HG02759 (cell line): ENCODE results near the gene SYT1.
A peak's percentile ranks its signal among the peaks of the same experiment; 100 is the strongest.

ENCODE experiments used
- ATAC-seq: cut with Tn5 transposase; IDR thresholded peaks from one replicate; pipeline ENCODE4 v1.9.1; 2021; ENCODE audit warnings: mild to moderate bottlenecking, moderate library complexity; ENCODE audit not compliant: unreplicated experiment

SYT1 gene

DNA sequence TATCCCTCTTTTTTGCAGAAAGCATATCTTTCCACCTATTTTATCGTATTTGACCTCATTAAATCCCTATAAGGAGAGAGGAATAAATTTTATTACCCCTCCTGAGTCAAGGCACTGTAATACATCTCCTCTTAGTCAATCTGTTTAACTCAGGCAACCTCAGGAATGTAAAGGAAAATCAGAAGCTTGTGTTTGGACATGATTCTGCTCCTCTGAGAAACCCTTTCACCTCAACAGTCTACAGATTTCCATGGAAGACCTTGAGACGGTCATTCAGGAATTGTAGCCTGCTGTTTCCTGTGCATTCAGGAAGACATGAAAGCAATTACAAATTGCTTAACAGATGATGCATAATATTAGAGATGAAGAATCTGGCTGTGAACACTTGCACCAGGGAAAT lies 465.4 kb downstream of the SYT1 start:
- ATAC-seq: no peak

DNA sequence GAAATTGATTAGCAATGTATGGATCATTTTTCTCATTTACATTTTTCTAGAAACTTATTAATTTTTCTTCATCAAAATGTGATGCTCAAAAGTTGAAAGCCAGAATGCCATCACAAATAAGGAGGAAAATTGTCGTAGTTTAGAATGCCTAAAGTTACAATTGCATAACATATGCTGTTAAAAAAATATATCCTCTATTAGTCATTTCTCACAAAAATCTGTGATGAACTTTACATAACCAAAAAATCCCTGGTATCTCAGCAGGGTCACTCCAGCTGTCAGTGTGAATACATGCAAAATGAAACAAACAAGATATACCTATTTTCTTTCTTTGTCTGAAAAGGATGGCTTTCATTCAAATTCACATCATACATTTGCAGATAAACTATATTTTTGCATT lies 467.3 kb downstream of the SYT1 start:
- no peak for ATAC-seq

DNA sequence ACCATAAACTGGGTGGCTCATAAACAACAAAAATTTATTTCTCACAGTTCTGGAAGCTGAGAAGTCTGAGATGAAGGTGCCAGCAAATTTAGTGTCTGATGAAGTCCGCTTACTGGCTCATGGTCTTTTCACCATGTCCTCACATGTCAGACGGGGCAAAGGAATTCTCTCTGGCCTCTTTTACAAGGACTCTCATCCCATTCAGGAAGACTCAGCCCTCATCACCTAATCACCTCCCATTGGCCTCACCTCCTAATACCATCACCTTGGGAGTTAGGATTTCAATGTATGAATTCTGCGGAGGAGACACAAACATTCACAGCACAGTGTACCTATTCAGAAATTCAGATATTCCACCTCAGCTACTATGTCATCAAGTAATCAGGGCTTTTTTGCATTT lies 468.6 kb downstream of the SYT1 start:
- ATAC-seq: no peak

DNA sequence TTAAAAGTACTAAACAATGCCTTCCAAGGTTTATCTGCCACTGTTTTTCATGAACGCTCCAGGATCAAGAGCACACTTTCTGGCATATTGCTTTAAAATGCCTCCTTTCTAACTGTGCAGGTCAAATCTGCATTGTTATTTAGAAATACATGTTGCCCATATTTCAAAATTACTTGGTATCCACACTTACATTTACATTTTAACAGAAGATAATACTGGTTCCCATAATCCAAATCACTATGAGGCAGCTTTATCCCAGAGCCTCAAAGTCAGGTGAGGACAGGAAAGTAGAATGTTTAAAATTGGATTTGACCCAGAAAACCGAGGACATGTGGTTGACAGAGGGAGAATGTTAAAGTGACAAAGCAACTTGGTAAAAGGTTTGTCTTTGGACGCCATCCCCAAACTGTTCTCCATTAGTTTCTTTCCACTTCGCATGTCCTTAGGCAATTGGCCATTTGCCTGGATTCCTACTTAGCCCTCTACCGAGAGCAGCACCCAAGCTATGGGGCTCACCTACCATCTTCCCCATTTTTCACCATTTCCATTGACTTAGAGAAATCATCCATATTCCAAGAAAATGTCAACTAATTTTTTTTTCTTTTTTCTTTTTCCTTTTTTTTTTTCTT lies 473.2 kb downstream of the SYT1 start:
- ATAC-seq: no peak

DNA sequence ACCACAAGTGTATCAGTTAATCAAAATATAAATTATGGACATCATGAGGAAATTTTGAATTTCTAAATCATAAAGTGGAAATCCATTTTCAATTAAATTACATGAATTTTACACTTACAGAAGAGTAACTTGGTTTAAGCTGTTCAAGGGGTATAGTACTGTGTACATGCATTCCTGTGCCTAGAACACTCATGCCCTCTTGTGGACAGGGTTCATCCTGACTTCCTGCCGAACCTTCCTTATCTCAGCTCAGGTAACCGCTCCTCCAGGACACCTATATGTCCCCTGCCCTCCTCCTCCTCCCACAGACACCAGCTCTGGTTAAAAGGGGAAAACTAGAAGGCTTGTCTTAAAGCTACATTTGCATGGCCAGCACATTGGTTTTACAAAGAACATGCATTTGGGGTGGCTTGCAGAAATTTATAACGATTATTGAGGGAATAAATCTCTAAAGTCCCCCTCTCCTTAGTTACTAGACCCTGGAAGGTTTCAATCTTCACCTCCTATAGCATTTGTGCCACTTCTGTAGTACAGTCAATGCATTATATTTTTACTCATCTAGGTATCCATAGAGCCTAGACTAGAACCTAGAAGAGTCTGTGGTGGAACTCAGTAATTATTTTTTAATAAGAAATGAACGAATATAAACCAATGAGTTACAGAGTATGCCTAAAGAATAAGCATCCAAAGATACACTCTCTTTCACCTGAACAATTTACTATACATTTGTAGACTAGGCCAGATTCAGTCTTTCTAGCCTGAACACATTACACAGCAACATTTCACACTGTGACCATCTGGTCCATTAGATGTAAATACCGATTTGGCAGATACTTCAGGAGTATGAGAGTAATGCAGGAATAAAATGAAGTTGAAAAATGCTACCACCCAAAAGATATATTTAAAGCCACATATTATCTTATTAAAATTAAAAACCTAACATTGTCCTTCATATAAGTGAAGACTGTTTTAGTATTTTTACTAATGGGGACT lies 480.6 kb downstream of the SYT1 start:
- ATAC-seq: peak; percentile 78

DNA sequence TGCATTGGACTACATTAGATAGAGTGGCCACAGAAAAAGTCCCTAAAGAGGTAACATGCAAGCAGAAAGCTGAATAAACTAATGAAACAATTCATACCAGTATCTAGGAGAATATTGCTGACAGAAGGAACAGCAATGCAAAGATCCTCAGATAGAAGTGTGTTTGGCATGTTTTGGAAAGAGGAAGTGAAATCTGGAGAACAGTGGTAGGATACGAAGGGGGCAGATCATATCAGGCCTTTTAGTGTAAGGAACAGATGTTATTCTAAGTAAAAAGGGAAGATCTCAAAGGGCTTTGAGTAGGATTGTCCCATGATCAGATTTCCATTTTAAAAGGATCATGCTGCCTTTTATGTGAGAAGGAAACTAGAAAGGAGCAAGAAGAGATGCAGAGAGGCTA lies 483.3 kb downstream of the SYT1 start:
- no peak for ATAC-seq

DNA sequence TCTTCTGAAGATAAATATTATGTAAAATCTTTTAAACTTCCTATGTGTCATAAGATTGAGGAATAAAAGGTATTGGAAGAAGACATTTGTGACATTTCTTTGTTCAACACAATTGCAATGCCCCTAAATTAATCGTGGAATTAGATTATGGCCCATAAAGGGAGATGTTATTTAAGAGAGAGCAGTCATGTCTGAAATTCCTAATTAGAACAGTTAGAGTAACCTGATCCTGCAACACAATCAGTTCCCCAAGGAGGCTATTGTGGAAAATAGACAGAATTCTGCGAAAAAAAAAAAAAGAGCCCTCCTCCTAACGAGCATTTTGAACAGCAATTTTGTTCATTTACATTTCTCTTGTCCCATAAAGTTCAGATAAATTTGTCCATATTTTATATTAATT lies 486.7 kb downstream of the SYT1 start:
- ATAC-seq: no peak

DNA sequence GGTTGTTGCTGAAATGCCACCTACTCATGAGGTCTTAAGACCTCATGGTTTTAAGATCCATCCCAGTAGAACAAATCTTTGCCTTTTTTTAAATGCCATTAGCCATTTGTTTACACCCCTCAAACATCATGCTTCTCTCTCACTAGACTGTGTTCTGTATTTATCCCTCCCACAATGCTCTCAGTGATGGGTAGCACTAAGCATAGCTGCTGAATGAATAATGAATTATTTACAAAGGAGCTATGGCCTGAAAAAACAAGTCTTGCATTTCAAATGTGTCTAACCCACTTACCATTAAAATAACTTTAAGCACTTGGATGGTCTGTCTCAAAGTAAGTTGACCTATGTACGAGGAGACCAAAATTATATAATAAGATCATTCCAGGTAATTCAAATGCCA lies 491.6 kb downstream of the SYT1 start:
- no peak for ATAC-seq

DNA sequence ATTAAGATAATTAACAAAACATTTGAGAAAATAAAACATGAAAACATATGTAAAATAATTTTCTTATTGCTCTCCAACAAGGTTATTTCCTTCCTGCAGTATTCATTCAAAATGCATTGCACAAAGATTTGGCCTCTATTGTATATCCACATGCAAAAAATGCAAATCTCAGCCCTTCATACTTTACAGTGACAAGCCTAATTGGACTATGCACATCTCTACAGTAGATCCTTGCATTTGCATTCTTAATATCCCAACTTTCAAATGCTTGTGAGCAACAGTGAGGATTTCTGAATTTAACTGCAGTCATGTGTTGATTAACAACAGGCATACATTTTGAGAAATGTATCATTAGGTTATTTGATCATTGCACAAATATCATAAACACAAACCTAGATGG lies 492.5 kb downstream of the SYT1 start:
- ATAC-seq: no peak

DNA sequence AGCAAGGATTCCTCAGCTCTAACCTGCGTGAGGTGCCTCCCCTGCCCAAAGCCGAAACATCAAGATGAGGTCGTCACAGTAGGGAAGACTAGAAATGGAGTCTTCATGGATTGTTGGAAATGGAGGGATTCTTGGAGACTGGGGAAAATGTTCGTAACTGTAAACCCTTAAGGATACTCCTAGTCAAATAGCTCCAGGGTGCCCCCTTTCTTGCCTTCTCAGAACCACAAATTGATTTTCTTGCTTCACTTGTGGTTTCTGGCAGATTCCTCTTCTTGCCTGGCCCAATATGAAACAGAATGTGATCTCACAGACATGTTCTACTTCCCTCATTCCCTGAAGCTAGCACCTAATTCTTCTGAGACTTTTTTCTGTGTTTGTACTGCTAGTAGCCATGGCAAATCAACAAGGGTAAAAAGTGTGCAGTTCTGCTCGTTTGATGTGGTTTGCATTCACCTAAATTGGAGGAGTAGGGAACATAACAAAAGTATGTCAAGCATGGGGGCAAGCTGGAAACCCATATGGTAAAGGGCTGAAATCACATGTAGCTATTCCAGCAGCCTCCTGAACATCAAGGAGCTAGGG lies 494.2 kb downstream of the SYT1 start:
- no peak for ATAC-seq

DNA sequence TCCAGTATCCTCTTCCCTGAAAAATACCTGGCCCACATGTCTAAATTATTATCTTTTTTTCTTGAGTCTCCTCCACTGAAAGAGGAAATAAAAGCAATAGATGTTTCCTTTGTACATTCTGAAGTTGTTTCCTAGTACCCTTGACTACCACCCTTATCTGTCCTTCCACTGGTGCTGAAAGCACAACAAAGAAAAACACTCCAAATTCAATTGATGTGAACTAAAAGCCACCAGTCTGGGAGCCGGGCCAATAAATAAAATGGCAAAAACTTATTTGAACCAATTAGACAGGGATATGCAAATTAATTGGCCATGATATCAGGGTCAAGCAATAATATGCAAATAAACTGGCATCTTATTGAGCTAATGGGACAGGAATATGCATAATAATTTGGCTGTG lies 495.7 kb downstream of the SYT1 start:
- no peak for ATAC-seq

DNA sequence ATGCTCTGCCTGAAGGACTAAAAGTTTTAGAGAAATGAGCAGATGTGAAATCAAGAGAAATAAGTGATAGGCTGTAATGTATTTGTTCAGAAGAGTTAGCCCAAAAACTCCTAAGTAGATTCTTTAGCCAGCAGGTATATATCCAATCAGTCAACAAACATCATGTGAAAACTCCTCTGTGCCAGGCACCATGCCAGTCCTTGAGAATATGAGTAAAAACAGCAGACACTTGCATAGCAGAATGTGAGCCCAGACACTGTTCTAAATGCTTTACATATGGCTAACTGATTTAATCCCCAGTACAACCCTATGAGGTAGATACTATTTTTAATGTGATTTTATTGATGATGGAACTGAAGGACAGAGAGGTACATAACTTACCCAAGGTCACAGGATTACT lies 496.4 kb downstream of the SYT1 start:
- ATAC-seq: no peak

DNA sequence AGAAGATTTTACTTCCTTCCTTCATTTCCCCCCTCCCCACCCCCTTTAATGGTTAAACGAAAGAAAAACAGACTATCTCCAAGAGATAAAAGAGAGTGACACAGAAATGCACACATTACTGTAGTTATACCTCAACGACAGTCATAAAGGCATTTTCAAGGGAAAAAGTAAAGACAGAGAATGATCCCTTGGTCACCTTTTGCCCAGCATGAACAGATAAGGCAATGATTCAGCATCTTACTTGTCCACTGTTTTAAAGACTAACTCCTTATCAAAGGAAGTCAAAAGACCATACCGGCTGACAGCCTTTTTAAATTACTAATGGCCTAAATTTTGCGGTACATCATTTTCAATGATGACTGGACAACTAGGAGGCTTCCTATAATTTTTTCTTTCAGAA lies 499.6 kb downstream of the SYT1 start:
- ATAC-seq: no peak

DNA sequence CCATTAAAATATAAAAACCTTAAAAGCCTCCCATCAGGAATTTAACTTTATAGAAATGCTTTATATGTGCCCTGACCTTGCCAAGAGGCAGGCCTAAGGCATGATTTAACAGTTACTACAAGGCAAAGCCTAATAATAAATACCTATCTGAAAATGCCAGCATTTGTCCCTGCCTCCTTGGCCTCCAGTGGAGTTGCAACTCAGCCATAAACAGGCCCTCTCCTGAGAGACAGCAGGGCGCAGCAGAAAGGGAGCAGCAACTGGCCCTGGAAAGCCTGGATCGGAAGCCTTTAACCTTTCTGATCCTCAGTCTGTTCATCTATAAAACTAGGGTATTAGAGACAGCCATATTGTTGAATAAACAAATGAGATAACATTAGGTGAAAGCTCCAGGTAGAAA lies 501.8 kb downstream of the SYT1 start:
- ATAC-seq: no peak

DNA sequence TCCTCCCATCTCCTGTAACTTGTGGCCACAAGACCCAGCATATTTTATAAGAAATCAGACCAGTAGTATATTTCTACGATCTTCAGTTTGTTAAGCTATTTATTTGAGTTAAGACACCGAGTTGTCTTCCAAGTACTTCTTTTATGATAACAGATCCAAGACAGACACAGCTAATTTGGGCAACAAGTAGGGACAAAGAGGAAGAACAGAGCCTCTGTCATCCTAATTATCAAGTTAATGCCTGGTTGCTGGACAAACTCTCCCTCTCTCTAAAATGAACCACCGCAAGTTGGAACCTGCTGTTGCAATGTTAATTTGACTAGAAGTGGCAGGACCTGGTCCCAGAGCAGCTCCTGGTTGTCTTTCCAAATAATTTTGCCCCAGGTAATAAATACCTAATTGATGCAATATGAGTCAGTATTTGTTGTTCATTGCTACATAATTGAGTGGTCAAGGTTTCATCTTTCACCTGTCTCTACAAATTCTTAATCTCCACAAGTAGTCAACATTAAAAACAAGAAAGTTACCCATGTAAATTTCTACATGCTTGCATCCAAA lies 502.5 kb downstream of the SYT1 start:
- ATAC-seq: no peak

DNA sequence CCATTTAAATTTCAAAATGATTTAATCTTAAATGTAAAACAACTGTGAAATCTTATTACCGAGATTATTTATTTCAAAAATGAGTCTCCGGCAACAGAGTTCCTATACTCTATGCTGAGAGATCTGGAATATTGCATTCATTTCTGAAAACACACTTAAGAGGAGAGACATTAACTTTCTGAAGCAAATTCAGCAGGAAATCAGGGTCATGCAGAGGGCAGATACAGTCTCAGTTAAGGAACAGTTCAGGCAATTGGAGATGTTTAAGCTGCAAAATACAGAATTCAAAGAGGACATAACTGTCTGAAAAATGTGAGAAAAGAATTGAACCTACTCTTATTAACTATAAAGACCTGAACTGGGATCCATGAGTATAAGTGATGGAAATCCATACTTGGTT lies 505.4 kb downstream of the SYT1 start:
- no peak for ATAC-seq

DNA sequence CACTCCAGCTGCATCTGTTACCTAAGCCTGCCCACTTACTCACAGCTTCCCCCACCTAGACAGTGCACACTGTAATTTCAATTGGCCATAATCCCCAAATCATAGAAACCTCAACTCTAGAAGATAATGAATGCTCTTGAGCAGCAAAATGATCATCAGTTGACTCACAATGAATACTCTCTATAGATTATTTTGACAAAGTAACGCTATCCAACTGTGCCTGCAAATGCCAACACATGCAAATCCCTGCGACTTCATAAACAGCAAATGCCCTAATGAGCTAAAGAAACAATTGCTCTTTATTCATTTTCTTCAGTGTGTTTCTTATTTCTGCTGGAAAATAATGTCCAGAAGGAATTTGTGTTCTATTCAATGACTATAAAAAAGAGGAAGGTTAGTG lies 506.7 kb downstream of the SYT1 start:
- ATAC-seq: no peak

DNA sequence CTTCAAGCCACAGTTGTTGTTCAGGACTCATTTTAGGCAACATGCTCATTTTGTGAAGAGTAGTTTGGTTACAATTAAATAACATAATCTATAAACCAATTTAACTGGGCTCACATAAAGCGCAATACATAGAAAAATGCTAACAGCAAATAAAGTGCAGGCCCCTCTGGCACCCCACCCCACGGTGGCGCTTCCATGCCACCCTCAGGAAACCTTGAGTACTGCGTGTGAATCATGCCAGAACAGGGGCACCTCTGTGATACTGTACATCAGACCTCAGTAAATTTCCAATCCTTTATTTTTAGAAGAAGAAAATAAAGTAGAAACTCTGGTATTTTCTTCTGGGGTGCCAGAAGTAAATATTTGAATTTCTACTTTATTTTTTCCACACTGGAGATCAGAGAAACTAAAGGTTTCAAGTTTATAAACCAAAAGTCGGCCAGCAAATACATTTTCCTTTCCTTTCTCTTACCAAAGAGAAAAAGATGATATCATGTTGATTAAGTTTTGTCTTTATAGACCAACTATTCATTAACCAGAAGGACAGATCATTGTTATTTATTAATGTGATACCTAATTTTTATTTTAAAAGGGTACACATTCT lies 509.4 kb downstream of the SYT1 start:
- ATAC-seq: peak; percentile 87

DNA sequence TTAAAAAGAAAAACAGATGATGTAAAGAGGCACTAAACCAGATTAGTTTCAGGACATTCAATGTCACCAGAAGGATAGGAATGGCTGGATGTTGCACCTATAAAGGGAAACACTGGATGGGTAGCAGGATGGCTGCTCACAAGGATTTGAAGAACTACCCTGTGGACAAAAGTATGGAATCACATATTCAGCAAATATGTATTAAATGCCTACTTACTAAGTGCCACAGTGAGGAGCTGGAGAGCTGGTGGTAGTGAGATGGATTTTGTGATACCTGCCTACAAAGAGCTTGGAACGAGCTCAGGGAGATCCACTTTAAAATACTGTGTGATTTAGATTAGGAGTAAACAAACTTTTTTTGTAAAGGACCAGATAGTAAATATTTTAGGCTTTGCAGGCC lies 510.0 kb downstream of the SYT1 start:
- no peak for ATAC-seq

DNA sequence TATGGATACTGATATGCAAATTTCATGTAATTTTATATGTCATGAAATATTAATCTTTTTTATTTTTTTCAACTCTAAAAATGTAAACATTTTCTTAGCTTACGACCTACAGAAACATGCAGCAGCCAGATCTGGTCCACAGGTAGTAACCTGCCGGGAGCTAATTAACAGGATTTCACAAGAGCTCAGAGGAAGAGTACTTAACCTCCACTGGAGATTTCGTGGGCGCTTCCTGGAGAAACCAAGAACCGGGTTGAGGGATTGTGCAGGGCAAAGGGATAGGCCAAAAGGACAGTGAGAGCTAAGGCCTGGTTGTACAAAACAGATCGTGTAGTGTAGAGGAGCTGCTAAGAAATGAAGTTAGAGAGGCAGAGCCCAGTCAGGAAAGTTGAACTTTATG lies 510.5 kb downstream of the SYT1 start:
- no peak for ATAC-seq

DNA sequence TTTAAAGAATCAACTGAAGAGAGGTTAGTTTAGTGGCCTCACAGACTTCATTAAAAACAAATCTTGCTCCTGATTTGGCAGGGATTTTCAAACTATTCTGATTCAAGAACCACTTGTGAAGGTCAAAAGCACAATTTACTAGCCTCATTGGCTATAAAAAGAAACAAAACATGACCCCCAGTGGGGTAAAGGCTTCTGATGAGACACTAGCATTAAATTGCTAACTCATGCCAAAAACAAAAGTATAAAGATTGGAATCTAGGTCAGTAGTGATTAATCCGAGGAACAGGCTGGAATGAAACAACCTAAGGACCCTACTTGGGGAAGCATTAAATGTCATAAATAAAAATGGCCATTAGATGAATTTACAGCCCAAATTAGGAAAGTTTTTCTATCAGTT lies 513.9 kb downstream of the SYT1 start:
- no peak for ATAC-seq
